ENCODE results near the gene NRXN3.
A peak's percentile ranks its signal among the peaks of the same experiment; 100 is the strongest.

DNA sequence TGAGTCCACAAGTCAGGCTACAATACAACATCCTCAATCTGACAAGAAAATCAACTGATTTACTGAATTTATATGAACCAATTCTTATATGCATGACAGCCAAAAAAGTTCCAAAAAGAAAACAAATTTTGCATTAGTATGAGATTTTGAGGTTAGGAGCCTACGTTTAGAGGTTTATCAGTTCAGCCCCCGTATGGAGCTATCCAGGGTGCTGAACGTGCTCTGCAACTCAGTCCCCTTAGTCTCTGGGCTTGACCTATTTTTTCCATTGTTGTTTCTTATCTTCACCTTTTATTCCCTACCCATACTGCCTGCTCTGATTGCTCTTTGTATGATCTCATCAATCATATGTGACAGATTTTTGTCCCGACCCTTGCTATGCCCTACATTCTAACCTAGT, 693.0 kb downstream of the NRXN3 start:
- TF ChIP-seq, protein P1, sequence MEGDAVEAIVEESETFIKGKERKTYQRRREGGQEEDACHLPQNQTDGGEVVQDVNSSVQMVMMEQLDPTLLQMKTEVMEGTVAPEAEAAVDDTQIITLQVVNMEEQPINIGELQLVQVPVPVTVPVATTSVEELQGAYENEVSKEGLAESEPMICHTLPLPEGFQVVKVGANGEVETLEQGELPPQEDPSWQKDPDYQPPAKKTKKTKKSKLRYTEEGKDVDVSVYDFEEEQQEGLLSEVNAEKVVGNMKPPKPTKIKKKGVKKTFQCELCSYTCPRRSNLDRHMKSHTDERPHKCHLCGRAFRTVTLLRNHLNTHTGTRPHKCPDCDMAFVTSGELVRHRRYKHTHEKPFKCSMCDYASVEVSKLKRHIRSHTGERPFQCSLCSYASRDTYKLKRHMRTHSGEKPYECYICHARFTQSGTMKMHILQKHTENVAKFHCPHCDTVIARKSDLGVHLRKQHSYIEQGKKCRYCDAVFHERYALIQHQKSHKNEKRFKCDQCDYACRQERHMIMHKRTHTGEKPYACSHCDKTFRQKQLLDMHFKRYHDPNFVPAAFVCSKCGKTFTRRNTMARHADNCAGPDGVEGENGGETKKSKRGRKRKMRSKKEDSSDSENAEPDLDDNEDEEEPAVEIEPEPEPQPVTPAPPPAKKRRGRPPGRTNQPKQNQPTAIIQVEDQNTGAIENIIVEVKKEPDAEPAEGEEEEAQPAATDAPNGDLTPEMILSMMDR (IDR thresholded peaks at IDR 0.05 in 2 of 3, conservative IDR thresholded peaks at IDR 0.05 in 1 of 3; ENCODE audit: borderline replicate concordance in 1 of 3, insufficient read depth in 1 of 3, low read depth in 2 of 3, low read length in 2 of 3): no peak
- TF ChIP-seq EZH2 (IDR thresholded peaks at IDR 0.05) (no peak), EZH2phosphoT487 (IDR thresholded peaks at IDR 0.05; ENCODE audit: borderline replicate concordance) (no peak), YY1 (IDR thresholded peaks at IDR 0.05; ENCODE audit: extremely low read depth, insufficient replicate concordance, low read depth, low read length) (no peak), POLR2AphosphoS5 (IDR thresholded peaks at IDR 0.05; ENCODE audit: low read depth, low read length) (no peak), POLR2A (IDR thresholded peaks at IDR 0.05; ENCODE audit: borderline replicate concordance, extremely low read depth, insufficient read depth, insufficient read length) (no peak), SIN3A (IDR thresholded peaks at IDR 0.05; ENCODE audit: low read depth) (no peak), ZNF274 (IDR thresholded peaks at IDR 0.05; ENCODE audit: low read depth, low read length) (no peak), TCF7L2 (IDR thresholded peaks at IDR 0.05; ENCODE audit: borderline replicate concordance, extremely low read depth, insufficient read depth, insufficient read length) (no peak), RAD21 (IDR thresholded peaks at IDR 0.05; ENCODE audit: low read depth) (no peak)
- TF ChIP-seq, protein P2, sequence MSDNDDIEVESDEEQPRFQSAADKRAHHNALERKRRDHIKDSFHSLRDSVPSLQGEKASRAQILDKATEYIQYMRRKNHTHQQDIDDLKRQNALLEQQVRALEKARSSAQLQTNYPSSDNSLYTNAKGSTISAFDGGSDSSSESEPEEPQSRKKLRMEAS (IDR thresholded peaks at IDR 0.05): no peak
- TF ChIP-seq, protein P3, sequence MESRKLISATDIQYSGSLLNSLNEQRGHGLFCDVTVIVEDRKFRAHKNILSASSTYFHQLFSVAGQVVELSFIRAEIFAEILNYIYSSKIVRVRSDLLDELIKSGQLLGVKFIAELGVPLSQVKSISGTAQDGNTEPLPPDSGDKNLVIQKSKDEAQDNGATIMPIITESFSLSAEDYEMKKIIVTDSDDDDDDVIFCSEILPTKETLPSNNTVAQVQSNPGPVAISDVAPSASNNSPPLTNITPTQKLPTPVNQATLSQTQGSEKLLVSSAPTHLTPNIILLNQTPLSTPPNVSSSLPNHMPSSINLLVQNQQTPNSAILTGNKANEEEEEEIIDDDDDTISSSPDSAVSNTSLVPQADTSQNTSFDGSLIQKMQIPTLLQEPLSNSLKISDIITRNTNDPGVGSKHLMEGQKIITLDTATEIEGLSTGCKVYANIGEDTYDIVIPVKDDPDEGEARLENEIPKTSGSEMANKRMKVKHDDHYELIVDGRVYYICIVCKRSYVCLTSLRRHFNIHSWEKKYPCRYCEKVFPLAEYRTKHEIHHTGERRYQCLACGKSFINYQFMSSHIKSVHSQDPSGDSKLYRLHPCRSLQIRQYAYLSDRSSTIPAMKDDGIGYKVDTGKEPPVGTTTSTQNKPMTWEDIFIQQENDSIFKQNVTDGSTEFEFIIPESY (IDR thresholded peaks at IDR 0.05; ENCODE audit: extremely low read depth, insufficient replicate concordance, low read length): no peak
- TF ChIP-seq, protein P4, sequence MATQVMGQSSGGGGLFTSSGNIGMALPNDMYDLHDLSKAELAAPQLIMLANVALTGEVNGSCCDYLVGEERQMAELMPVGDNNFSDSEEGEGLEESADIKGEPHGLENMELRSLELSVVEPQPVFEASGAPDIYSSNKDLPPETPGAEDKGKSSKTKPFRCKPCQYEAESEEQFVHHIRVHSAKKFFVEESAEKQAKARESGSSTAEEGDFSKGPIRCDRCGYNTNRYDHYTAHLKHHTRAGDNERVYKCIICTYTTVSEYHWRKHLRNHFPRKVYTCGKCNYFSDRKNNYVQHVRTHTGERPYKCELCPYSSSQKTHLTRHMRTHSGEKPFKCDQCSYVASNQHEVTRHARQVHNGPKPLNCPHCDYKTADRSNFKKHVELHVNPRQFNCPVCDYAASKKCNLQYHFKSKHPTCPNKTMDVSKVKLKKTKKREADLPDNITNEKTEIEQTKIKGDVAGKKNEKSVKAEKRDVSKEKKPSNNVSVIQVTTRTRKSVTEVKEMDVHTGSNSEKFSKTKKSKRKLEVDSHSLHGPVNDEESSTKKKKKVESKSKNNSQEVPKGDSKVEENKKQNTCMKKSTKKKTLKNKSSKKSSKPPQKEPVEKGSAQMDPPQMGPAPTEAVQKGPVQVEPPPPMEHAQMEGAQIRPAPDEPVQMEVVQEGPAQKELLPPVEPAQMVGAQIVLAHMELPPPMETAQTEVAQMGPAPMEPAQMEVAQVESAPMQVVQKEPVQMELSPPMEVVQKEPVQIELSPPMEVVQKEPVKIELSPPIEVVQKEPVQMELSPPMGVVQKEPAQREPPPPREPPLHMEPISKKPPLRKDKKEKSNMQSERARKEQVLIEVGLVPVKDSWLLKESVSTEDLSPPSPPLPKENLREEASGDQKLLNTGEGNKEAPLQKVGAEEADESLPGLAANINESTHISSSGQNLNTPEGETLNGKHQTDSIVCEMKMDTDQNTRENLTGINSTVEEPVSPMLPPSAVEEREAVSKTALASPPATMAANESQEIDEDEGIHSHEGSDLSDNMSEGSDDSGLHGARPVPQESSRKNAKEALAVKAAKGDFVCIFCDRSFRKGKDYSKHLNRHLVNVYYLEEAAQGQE (IDR thresholded peaks at IDR 0.05; ENCODE audit: low read depth): peak; percentile 64
- TF ChIP-seq, protein P5, sequence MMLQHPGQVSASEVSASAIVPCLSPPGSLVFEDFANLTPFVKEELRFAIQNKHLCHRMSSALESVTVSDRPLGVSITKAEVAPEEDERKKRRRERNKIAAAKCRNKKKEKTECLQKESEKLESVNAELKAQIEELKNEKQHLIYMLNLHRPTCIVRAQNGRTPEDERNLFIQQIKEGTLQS (IDR thresholded peaks at IDR 0.05): no peak

All from HCT116 (cell line).